ENCODE results near the gene DIP2C. TPM values are rescaled to one million over a fixed set of nuclear protein-coding genes. Genes with fewer than 3 reads are reported as not detected.
"Not testable (repeated sequence)": the region's sequence is repeated elsewhere in the genome, so short reads cannot be mapped to it uniquely, and the experiment has no call there.

DIP2C gene
- total RNA-seq, 1 donor from 2014 or later, result 5.1 TPM

- no peak for DNase-seq (ENCODE audit: low read depth, low spot score)
These were observed 328.8 kb downstream of the DIP2C start for GRCh38 chr10:360653-361052.

- no peak for DNase-seq (ENCODE audit: low read depth, low spot score)
These were observed 329.7 kb downstream of the DIP2C start for GRCh38 chr10:359762-360161.

- no peak for DNase-seq (ENCODE audit: low read depth, low spot score)
These were observed 330.4 kb downstream of the DIP2C start for GRCh38 chr10:359093-359492.

GRCh38 chr10:357201-357950 is 332.1 kb downstream of the DIP2C start:
- DNase-seq (ENCODE audit: low read depth, low spot score), result no peak

- DNase-seq (ENCODE audit: low read depth, low spot score), result no peak
These were observed 333.0 kb downstream of the DIP2C start for GRCh38 chr10:356452-356851.

GRCh38 chr10:354901-355617 is 334.4 kb downstream of the DIP2C start:
- DNase-seq (ENCODE audit: low read depth, low spot score), result no peak

- DNase-seq (ENCODE audit: low read depth, low spot score), result no peak
These were observed 336.8 kb downstream of the DIP2C start for GRCh38 chr10:352476-353235.

- no peak for DNase-seq (ENCODE audit: low read depth, low spot score)
These were observed 337.6 kb downstream of the DIP2C start for GRCh38 chr10:351770-352334.

- no peak for DNase-seq (ENCODE audit: low read depth, low spot score)
These were observed 338.4 kb downstream of the DIP2C start for GRCh38 chr10:350981-351501.

- DNase-seq (ENCODE audit: low read depth, low spot score), result no peak
These were observed 340.4 kb downstream of the DIP2C start for GRCh38 chr10:349081-349480.

GRCh38 chr10:348456-348855 is 341.0 kb downstream of the DIP2C start:
- DNase-seq (ENCODE audit: low read depth, low spot score), result no peak

- DNase-seq (ENCODE audit: low read depth, low spot score), result not testable (repeated sequence)
These were observed 341.7 kb downstream of the DIP2C start for GRCh38 chr10:347774-348173.

GRCh38 chr10:347190-347589 is 342.3 kb downstream of the DIP2C start:
- DNase-seq (ENCODE audit: low read depth, low spot score), result not testable (repeated sequence)

GRCh38 chr10:344582-345200 is 344.8 kb downstream of the DIP2C start:
- no peak for DNase-seq (ENCODE audit: low read depth, low spot score)

GRCh38 chr10:343231-344220 is 345.9 kb downstream of the DIP2C start:
- no peak for DNase-seq (ENCODE audit: low read depth, low spot score)

- no peak for DNase-seq (ENCODE audit: low read depth, low spot score)
These were observed 348.3 kb downstream of the DIP2C start for GRCh38 chr10:341081-341740.

GRCh38 chr10:340646-341045 is 348.8 kb downstream of the DIP2C start:
- no peak for DNase-seq (ENCODE audit: low read depth, low spot score)

GRCh38 chr10:339038-339391 is 350.5 kb downstream of the DIP2C start:
- DNase-seq (ENCODE audit: low read depth, low spot score), result no peak

Measured in pulmonary artery endothelial cell (primary cell).